Measurements from ENCODE around the gene ZFAND6.

GRCh38 chr15:80140909-80141308 is 81.4 kb downstream of the ZFAND6 start:
- TF ChIP-seq, protein P1, sequence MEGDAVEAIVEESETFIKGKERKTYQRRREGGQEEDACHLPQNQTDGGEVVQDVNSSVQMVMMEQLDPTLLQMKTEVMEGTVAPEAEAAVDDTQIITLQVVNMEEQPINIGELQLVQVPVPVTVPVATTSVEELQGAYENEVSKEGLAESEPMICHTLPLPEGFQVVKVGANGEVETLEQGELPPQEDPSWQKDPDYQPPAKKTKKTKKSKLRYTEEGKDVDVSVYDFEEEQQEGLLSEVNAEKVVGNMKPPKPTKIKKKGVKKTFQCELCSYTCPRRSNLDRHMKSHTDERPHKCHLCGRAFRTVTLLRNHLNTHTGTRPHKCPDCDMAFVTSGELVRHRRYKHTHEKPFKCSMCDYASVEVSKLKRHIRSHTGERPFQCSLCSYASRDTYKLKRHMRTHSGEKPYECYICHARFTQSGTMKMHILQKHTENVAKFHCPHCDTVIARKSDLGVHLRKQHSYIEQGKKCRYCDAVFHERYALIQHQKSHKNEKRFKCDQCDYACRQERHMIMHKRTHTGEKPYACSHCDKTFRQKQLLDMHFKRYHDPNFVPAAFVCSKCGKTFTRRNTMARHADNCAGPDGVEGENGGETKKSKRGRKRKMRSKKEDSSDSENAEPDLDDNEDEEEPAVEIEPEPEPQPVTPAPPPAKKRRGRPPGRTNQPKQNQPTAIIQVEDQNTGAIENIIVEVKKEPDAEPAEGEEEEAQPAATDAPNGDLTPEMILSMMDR (IDR thresholded peaks at IDR 0.05; ENCODE audit: low read depth, low read length, missing input control): no peak
- TF ChIP-seq GABPA (IDR thresholded peaks at IDR 0.05 in 1 of 2, conservative IDR thresholded peaks at IDR 0.05 in 1 of 2) (no peak), EGR1 (IDR thresholded peaks at IDR 0.05; ENCODE audit: low read depth in 2 of 2) (no peak), JUND (IDR thresholded peaks at IDR 0.05) (no peak), NR2F2 (IDR thresholded peaks at IDR 0.05) (no peak), YY1 (IDR thresholded peaks at IDR 0.05) (no peak), REST (IDR thresholded peaks at IDR 0.05) (no peak), TAF1 (conservative IDR thresholded peaks at IDR 0.05) (no peak), SP1 (IDR thresholded peaks at IDR 0.05) (no peak), RAD21 (IDR thresholded peaks at IDR 0.05) (no peak), RXRA (IDR thresholded peaks at IDR 0.05) (no peak), HNF4G (IDR thresholded peaks at IDR 0.05) (no peak)
- TF ChIP-seq, protein P2, sequence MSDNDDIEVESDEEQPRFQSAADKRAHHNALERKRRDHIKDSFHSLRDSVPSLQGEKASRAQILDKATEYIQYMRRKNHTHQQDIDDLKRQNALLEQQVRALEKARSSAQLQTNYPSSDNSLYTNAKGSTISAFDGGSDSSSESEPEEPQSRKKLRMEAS (IDR thresholded peaks at IDR 0.05): no peak

Measured in liver (tissue), 3 donors.